HG03342 (cell line): ENCODE measurements around the gene C1QTNF1.
A peak's percentile ranks its signal among the peaks of the same experiment; 100 is the strongest.
"Not testable (repeated sequence)": the region's sequence is repeated elsewhere in the genome, so short reads cannot be mapped to it uniquely, and the experiment has no call there.

ENCODE experiments used
- ATAC-seq: cut with Tn5 transposase; IDR thresholded peaks from one replicate; pipeline ENCODE4 v1.9.1; 2021; ENCODE audit warnings: mild to moderate bottlenecking, moderate library complexity; ENCODE audit not compliant: unreplicated experiment

The C1QTNF1 gene

DNA sequence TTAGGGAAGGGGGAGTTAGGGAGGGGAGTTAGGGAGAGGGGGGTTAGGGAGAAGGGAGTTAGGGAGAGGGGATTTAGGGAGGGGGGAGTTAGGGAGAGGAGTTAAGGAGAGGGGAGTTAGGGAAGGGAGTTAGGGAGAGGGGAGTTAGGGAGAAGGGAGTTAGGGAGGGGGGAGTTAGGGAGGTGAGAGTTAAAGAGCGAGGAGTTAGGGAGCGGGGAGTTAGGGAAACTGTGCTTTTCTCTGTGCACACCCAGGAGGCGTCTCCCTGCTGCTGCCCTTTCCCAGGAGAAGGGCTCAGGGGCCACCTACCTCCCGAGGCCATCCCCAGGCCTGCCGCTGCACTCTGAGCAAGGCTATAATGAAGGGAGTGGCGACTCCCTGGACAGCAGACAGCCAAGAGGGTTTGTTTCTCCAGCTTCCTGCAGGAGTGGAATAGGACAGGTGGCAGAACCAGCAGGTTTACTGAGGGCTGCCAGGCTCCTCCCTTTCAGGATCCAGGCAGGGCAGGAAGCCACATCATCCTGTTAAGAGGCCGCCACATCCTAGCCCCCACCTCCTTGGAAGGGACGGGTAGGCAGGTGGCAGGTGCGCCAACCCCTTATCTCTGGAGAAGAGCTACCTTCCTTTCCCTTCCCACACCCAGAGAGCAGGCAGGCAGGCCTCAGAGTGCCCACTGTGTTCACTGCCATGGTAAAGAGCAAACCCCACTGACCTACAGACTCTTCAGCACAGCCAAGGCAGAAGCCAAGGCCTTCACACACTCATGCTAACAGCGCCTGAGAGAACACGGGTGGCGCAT lies 18.7 kb upstream of the C1QTNF1 start:
- ATAC-seq, result no peak

DNA sequence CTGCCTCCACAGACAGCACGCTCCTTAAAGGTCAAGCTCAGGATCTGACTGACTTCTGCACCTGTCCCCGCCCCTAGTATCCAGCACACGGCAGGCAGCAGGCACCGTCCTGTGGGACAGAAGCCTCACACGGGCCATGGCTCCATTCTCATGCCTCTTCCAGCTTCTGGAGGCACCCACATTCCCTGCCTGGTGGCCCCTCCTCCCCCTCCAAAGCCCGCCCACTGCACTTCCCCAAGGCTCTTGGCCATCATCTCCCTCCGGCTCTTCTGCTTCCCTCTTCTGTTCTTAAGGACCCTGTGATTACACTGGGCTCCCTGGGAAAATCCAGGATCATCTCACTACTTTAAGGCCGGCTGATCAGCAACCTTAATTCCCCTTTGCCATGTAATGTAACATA lies 17.9 kb upstream of the C1QTNF1 start:
- no peak for ATAC-seq

DNA sequence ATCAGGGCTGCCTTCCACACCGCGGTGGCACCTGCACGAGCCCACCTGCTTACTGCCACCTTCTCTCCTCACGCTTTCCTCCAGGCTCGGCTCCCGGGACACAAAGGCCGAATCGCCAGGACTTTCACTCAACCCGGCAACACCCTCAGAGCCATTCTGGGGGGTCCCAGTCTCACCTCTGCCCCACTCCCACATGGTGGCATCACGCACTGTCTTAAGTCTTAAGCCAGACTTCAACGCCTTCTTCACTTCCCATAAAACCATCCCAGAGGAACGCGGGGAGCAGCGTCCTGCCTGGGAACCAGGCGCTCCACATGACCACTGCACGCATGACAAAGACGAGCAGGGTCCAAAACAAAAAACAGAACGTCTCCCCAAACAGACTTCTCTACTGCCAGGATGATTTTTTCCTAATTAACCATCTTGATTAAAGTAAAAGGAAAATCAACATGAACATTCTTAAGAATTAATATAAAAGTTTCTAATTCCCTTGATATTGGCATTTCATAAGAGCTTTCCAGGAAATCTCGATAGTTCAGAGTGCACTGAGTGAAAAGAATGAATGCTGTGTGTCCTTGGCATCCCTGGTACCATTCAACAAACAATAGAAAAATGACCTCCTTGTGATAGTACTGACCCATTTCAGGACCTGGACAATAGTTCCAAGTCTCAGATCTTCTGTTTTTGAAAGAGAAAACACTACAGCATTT lies 17.0 kb upstream of the C1QTNF1 start:
- ATAC-seq, result no peak

DNA sequence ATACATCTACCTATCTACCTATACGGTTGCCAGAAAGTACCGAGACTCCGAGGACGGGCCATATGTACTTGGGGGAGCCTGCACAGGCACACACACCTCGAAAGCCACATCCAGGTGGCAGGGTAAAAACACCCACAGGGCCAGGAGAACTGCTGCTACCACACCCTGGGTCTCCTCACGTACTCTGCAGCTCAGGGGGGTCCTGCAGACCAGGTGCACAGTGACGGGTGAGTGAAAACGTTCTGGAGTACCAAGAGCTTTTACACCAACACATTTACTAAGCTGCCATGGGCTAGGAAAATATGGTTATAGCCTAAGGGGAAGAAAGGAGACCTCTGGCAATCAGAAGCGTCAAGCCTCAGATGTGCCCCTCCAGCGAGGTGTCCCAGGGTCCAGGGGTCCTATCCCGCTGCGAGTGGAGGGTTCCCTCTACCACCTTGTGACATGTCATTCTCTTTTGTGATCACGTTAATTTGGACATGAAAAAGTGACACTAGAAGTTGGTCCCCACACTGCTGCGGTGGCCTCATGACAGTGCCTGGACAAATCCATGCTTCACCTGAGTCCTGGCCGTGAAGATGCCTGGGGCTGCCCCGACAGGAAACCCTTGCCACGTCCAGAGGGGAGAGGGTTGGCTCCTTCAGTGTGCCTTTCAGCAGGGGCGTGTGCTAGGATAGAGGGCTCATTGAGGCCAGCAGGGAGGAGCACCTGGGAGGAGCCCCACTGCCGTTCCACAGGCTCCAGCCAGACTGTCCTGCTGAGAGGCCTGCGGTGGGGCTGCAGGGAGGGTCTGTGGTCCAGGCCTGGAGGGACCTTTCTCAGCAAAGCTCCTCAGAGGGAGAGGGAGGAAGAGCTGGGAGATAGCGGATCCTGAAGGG lies 16.2 kb upstream of the C1QTNF1 start:
- no peak for ATAC-seq

DNA sequence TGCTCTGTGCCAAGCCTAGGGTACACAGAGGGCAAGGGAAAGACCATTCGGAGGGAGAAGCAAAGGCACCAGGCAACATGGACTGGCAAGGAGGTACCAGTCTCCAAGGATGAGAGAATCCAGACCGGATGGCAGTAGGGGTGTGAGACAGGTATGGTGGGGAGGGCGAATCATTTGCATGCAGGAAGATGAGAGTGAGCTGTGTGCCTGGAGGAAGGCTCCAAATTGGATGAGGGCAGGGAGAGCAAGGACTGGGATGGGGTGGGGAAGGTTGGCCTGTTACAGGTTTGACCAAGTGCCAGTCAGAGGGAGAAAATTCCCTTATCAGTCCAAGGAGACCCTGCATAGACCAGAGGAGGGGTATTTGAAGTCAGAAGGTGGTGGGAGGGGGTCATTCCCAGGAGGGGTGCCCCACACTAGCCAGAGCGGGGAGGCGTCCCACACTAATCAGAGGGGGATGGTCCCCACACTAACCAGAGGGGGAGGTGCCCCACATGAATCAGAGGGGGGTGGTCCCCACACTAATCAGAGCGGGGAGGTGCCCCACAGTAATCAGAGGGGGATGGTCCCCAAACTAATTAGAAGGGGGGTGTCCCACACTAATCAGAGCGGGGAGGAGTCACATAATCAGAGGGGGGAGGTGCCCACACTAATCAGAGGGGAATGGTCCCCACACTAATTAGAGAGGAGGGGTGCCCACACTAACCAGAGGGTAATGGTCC lies 15.1 kb upstream of the C1QTNF1 start:
- no peak for ATAC-seq

DNA sequence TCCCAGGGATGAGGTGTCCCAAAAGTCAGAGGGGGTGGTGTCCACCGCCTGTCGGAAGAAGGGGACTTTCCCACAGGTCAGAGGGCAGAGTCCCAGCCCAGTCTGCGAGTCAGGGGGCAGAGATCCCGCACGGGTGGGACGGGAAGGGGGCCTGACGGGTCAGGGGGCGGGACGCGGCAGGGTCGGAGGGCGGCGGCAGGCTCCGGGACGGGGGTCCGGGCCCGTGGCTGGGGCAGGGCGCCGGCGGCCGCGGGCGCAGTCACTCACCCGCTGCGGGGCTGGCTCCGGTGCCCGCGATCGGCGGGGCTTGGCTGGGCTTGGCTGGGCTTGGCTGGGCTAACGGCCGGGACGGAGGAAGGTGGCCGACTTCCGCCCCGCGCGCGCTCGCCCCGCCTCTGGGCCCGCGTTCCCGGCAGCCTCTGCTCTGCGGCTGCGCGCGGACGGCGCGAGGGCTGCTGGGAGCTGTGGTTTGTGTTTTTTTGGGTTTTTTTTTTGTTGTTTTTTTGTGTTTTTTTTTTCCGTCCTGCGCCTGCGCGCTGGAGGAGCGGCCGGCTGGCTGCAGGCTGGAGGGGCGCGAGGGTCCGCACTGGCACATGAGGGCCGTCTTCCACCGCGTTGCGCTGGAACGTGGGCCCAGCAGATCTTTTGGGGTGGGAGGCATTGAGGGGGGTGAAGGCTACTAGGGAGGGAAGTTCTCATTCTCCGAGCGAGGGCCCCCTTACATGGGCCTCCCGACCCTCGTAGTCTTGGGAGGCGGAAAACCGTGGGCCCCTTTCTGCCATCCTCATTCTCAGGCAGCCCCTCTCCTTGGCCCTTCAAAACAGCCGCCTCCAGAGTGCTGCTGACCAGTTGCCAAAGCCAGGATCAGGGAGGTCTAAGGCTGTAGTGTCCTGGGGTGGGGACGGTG lies 14.3 kb upstream of the C1QTNF1 start, which contains the start of gene CANT1:
Gene CANT1 (minus strand): TSS at position 368 of the 907 bp plus-strand sequence. CDS start 12,142 bp downstream, outside the sequence.
- peak; percentile 87 for ATAC-seq

DNA sequence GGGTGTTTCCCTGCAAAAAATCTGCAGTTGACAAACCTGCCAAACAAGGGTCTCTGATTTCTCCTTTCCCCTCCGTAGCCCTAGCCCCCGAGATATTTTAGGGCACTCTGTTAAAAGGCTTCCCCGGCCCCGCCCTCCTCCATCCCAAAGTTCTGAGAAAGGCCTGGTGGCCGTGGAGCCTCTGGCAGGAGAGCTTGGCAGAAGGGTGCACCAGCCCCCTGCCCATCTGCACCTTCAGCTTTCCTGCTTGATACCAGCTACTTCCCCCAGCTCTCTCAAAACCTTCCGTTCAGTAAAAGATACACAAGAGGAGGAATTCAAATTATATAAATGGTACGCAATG lies 13.7 kb upstream of the C1QTNF1 start:
- no peak for ATAC-seq

DNA sequence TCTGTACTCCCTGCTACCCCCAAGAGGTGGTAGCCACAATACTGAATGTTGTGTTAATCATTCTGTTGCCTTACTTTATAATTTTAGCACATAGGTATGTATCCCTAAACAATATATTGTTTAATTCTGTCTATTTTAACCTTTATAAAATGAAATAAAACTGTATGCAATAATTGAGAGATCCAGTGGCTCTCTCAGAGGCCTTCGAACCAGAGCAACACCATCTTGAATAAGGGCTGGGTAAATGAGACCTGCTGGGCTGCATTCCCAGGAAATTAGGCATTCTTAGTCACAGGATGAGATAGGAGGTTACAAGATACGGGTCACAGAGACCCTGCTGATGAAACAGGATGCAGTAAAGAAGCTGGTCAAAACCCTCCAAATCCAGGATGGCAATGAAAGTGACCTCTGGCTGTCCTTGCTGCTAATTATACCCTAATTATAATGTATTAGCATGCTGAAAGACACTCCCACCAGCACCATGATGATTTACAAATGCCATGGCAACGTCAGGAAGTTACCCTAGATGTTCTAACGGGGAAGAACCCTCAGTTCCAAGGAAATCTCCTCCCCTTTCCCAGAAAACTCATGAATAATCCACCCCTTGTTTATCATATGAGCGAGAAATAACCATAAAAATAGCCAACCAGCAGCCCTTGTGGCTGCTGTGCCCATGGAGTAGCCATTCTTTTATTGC lies 12.4 kb upstream of the C1QTNF1 start:
- no peak for ATAC-seq

DNA sequence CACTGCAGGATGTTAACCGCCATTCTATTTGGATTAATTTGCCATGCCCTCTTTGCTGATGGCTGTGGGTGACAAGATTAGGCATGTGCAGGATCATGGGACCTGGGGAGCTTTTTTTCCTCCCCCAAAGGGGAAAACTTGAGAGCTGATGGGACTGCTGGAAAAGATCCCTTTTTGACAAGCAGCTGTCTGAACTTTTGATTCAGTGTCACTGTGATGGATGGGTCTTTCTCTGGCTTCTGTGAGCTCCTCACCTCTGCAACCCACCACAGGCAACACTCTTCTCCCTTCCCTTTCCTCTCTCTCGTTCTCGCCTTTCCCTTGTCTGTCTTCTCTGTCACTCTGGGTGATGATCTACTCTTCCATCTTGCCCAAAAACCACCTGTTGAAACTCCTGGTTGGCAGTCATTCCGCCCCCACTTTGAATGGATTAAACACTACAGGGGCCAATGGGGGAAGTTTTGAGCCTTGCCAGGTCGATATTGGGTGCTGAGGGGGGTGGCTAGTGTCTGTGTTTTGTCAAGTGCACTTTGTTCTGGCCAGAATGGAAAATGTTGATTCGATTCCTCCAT lies 11.3 kb upstream of the C1QTNF1 start:
- no peak for ATAC-seq

DNA sequence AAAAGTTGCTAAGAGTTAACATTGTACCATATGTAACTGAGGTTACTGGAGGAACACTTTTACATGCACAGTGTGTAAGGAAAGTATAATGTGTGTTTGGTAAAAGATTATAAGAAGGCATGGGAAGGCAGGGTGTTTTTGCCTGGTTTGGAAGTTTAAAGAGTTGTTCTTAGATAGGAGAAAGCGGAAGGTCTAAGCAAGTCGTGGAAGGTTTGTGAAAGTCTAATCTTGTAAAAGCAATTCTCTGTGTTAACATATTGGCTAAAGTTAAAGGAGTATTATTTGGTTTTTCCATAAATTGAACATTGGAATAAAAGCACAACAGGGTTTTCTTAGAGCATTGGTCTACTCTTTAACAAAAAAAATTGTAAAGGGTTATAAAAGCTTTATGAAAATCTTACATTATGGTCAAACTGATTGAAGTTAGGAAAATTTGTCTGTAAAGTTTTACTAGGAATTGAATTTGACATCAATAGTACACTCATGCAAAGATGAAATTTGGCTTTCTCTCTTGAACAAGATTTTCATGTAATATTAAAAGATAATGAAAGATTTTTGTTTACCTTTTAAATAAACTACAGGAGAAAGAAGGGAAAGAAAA lies 9.7 kb upstream of the C1QTNF1 start:
- no peak for ATAC-seq

DNA sequence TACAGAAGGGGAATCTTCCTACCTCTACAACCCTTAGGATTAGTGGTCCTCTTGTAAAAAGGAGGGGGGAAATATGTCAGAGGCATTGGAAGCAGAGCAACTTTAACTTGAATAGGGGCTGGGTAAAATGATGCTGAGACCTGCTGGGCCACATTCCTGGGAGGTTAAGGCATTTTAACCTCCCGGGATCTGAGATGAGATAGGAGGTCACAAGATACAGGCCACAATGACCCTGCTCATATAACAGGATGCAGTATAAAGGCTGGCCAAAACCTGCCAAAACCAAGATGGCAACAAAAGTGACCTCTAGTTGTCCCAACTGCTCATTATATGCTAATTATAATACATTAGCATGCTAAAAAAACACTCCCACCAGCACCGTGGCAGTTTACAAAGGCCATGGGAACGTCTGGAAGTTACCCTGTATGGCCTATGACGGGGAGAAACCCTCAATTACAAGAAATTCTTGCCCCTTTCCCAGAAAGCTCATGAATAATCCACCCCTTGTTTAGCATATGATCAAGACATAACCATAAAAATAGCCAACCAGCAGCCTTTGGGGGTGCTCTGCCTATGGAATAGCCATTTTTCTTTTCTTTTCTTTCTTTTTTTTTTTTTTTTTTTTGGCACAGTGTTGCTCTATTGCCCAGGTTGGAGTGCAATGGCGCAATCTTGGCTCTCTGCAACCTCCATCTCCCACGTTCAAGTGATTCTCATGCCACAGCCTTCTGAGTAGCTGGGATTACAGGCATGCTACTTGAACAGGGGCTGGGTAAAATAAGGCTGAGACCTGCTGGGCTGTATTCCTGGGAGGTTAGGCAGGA lies 6.2 kb upstream of the C1QTNF1 start:
- ATAC-seq, result no peak

DNA sequence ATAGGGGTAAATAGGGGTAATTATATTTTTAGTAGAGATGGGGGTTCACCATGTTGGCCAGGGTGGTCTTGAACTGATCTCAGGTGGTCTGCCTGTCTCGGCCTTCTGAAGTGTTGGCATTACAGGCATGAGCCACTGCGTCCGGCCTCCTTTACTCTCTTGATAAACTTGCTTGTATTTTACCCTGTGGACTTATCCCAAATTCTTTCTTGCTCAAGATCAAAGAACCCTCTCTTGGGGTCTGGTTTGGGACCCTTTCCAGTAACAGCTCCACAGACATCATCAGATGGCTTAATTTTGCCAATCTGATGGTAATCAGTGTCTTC lies 5.6 kb upstream of the C1QTNF1 start:
- no peak for ATAC-seq

DNA sequence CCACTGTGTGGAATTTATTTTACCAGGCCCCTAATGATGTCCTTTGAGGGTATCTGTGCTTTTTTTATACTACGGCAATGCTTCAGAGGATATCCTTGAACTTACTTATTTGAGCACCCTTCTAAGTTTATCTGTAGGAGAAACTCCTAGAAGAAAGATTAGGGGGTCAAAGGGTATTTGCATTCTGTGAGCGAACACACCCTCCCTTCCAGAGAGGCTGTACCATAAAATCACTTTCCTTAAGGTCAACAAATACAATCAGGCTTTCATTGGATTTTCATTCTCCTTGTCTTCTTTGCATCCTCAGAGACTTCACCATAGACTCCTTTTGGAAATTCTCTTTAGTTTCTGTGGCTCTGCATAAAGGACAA lies 4.7 kb upstream of the C1QTNF1 start:
- no peak for ATAC-seq

DNA sequence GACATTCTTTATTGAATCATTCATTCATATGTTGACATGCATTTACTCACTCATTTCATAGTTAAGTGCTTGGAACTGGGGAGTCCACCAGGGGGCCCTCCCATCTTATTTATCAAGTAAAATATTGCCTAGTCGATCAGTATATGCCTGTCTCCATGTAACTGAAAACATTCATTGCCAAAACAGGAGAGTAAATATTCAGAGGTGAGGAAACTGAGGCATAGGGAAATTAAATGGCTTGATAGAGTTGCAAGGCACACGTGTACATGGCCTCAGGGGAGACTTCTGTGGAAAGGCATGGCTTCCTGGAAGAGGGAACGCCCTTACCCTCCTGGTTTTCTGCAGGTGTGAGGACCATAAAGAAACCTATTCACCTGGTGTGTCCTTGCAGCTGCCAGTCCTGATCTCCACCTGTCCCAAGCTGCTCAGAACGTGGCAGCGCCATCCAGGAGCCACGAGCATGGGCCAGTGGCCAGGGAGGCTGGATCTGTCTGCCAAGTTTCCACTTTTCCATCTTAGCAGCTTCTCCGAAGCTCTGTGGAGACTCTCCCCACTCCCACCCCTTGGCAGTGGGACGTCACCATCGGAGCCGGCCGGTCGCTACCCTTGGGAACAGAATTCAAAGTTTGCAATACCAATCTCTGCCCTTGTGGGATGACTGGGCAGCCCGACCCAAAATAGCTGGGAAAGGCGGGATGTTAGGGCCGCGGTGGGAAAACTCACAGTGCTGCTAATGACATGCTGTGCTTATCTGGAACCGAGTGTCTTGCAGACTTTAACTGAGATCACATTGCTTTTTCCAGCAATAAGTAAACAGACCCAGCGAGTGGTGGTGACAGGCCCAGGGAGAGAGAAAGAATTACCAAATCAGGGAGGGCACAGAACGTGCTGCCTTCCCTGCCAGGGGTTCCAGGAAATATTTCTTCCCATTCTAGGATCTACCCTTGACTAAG lies 4.1 kb upstream of the C1QTNF1 start:
- no peak for ATAC-seq

DNA sequence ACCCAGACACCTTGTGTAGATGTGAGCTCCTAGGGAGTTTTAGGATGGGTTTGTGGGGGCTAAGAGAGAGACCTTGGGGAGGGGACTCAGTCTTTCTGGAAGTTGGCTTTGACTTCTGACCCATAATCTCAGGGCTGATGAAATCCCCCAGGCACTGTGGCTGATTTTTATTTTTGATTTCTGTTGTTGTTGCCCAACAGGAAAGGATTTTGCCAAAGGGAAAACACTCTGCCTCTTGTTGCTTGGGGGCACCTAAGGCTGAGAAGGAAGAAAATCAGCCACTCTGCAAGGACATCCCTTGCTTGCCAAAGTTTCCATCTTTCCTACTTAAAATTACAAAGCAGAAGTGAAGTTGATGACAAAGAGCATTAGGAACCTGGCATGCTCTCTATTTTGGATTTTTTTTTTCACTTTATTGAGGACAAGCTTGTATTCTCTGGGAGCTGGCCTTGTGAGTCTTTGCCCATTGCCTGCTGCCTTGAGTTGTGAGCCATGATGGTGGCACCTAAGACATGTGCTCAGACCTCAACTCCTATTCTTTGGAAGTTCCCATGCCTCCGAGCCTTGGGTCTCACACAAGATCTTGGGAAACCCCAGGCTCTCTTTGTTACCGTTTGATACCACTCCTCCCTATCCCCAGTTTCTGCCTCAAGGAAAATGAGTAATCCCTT lies 3.2 kb upstream of the C1QTNF1 start:
- ATAC-seq, result no peak

DNA sequence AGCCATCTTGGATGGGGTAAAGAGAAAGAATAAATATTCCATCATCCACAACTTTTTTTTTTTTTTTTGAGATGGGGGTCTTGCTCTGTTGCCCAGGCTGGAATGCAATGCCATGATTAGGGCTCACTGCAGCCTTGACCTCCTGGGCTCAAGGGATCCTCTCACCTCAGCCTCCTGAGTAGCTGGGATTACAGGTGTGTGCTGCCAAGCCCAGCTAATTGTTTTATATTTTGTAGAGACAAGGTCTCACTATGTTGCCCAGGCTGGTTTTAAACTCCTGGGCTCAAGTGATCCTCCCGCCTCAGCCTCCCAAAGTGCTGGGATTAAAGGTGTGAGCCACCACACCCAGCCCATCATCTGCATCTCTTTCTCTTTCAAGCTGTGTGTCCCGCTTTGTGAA lies 2.0 kb upstream of the C1QTNF1 start:
- not testable (repeated sequence) for ATAC-seq
